Subcutaneous adipose tissue (tissue), 4 donors: ENCODE results near the gene NEU2. TPM values are rescaled to one million over a fixed set of nuclear protein-coding genes. Genes with fewer than 3 reads are reported as not detected.

Source experiments
- total RNA-seq, 4 donors: library from RNA; depleted of rRNA; stranded (reverse); fragments of >200 nt; gene quantifications; one replicate each; pipeline ENCODE4 v1.1.0, GENCODE V29; 2016
- TF ChIP-seq, protein P1 (sequence below): fragments of 450-650 bp; IDR thresholded peaks from one replicate; pipeline ENCODE4 v1.5.1; 2016; ENCODE audit warnings: low read depth, mild to moderate bottlenecking, control low read depth, antibody characterized with exemption, moderate library complexity

Gene NEU2
- total RNA-seq, 4 donors from 2014 or later, result not detected

GRCh38 chr2:233003658-233004555, 28.6 kb upstream of the NEU2 start:
- TF ChIP-seq, protein P1, sequence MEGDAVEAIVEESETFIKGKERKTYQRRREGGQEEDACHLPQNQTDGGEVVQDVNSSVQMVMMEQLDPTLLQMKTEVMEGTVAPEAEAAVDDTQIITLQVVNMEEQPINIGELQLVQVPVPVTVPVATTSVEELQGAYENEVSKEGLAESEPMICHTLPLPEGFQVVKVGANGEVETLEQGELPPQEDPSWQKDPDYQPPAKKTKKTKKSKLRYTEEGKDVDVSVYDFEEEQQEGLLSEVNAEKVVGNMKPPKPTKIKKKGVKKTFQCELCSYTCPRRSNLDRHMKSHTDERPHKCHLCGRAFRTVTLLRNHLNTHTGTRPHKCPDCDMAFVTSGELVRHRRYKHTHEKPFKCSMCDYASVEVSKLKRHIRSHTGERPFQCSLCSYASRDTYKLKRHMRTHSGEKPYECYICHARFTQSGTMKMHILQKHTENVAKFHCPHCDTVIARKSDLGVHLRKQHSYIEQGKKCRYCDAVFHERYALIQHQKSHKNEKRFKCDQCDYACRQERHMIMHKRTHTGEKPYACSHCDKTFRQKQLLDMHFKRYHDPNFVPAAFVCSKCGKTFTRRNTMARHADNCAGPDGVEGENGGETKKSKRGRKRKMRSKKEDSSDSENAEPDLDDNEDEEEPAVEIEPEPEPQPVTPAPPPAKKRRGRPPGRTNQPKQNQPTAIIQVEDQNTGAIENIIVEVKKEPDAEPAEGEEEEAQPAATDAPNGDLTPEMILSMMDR, result no peak

- TF ChIP-seq, protein P1, result no peak
These were observed 27.4 kb upstream of the NEU2 start for GRCh38 chr2:233005096-233005495.

GRCh38 chr2:233006648-233007047, 25.8 kb upstream of the NEU2 start:
- TF ChIP-seq, protein P1, result no peak

DNA sequence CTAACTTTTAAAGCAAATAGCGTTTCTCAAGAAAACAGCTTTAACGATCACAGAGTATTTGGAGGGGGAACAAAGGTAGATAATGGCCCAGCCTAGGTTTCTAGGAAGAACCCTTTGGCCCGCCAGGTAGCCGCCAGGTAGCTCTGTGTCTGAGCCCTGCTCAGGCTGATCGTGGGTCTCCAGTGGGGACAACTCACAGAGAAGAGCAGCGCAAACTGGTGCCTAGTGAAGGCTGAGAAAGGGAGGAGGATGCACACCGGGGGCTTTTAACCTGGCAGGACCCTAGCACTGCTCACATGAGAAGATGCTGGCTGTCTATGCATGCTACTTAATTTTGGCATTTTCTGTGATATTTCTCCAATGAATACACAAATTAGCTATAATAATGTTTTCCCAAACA, 25.2 kb upstream of the NEU2 start:
- TF ChIP-seq, protein P1, result no peak

DNA sequence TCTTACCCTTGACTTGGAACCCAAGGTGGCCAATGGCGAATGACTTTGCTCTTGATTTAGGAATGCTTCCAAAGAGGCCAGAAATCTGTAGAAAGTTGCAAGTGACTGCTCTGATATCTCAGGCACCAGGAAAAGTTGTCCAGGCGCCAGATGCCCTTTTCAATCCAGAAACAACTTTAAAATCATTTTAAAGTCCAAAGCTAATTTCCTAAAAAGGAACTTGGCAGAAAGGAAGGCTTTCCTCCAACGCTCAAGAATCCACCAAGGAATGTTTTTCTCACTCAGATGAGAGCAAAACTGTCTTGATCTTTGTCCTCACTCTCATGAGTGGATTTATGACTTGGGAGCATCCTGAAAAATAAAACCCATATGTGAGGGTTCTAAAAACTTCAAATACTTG, 24.7 kb upstream of the NEU2 start:
- TF ChIP-seq, protein P1, result no peak

DNA sequence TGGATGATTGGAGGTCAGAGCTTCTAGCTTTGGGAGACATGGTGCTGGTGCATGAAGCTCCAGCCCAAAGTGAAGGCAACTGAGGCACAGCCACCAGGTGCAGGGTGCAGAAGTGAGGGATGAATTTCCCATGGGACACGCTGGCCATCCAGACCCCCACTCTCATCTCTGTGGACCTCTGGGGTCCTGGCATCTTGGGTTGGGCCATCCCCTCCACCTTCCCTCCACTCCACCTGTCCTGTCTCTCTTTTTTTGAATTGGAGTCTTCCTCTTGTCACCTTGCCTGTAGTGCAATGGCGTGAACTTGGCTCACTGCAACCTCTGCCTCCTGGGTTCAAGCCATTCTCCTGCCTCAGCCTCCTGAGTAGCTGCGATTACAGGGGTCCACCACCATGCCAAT, 22.8 kb upstream of the NEU2 start:
- TF ChIP-seq, protein P1, result no peak

DNA sequence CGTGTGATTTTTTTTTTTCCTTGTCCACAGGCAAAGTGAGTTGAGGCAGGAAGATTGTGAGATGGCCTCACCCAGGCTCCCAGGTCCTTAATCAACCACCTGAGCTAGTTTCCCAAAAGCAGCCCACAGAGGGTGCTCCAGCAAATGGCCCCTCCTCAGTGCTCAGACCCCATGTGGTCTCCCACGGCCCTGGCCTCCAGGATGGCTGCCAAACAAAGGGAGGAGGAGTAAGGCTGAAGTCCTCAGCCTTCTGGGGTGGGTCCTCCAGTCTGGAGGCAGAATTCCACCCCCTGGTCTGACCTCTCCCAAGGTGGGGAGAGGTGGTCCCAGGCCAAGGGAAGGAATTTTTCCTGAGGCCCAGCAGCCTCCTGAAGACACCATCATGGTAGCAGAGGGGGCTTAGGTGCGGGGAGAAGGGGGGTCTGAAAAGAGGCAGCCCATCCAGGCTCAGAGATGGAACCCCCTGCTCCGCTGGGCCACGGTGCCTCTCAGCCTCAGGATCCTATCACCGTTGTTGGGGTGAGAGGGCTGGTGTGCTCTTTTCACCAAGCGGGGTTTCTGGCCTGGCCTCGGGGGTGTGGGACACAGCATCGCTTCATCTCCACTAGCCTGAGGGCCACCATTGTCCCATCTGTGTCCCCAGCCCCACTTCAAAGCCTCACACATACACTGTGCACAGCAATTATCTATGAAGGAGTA, 21.8 kb upstream of the NEU2 start:
- TF ChIP-seq, protein P1, result no peak
